Natural killer cell (primary cell): ENCODE results near the gene RBM20. TPM values are rescaled to one million over a fixed set of nuclear protein-coding genes. Genes with fewer than 3 reads are reported as not detected.

Experiments used
- ATAC-seq, 3 donors: fragments of 150-1000 bp in 2 of 3; fragments of 200-7000 bp in 1 of 3; cut with Tn5 transposase; 1 replicate in 1 of 3; 2 replicates in 2 of 3; pipeline ENCODE4 v1.10.0; 2021; ENCODE audit warnings: mild to moderate bottlenecking in 2 of 3, moderate library complexity in 2 of 3
- DNase-seq, 2 donors: peaks; one replicate each; pipeline versions ENCODE4 v3.0.0 to v3.0.0-alpha.2; 2013 to 2021; ENCODE audit warnings: mixed read lengths in 1 of 2
- H3K27ac ChIP-seq: one replicate; pipeline ENCODE4 v1.5.1; 2013; ENCODE audit warnings: mild to moderate bottlenecking, low read length
- H3K27me3 ChIP-seq: one replicate; pipeline ENCODE4 v1.6.1; 2013; ENCODE audit warnings: low read length; ENCODE audit not compliant: control insufficient read depth, insufficient read depth
- H3K36me3 ChIP-seq: one replicate; pipeline ENCODE4 v1.6.1; 2013; ENCODE audit warnings: low read length; ENCODE audit not compliant: control insufficient read depth, insufficient read depth
- H3K4me1 ChIP-seq: one replicate; pipeline ENCODE4 v1.6.1; 2013; ENCODE audit warnings: low read length; ENCODE audit not compliant: control insufficient read depth, insufficient read depth
- H3K4me3 ChIP-seq: one replicate; pipeline ENCODE4 v1.5.1; 2013; ENCODE audit warnings: low read length
- H3K9me3 ChIP-seq: one replicate; pipeline ENCODE4 v1.6.1; 2013; ENCODE audit warnings: low read length; ENCODE audit not compliant: control insufficient read depth, insufficient read depth
- H3K27ac Mint-ChIP-seq, 2 donors: one replicate each; pipeline ENCODE4 v1.8.0; 2022; ENCODE audit warnings: mild to moderate bottlenecking in 2 of 2, mixed read lengths in 2 of 2, moderate library complexity in 1 of 2
- H3K27me3 Mint-ChIP-seq, 2 donors: one replicate each; pipeline ENCODE4 v1.8.0; 2022; ENCODE audit warnings: low read depth in 2 of 2, mixed read lengths in 2 of 2
- H3K36me3 Mint-ChIP-seq: one replicate; pipeline ENCODE4 v1.8.0; 2022; ENCODE audit warnings: mixed read lengths
- H3K4me1 Mint-ChIP-seq, 2 donors: one replicate each; pipeline ENCODE4 v1.8.0; 2022; ENCODE audit warnings: mixed read lengths in 2 of 2
- H3K4me3 Mint-ChIP-seq: one replicate; pipeline ENCODE4 v1.8.0; 2022; ENCODE audit warnings: mild to moderate bottlenecking, moderate library complexity, mixed read lengths
- H3K9me3 Mint-ChIP-seq, 2 donors: one replicate each; pipeline ENCODE4 v1.8.0; 2022; ENCODE audit warnings: mixed read lengths in 2 of 2
- WGBS: methylation state at CpG from one replicate; pipeline ENCODE4 v1.1.7; 2013; ENCODE audit warnings: missing lambda C conversion rate; ENCODE audit not compliant: insufficient coverage; 5-methylcytosine and 5-hydroxymethylcytosine counted together
- intact Hi-C: fragments of 100-400 bp; cut with micrococcal nuclease; formaldehyde crosslinking; loops from one replicate; pipeline ENCODE4 v1.14.2; 2022
- total RNA-seq, 4 donors: library from RNA; stranded (reverse); fragments of 120-200 nt in 1 of 4; gene quantifications; one replicate each; pipeline versions ENCODE4 v1.2.3 to v1.2.4, GENCODE V29; 2013 to 2022
- TF ChIP-seq, protein P1 (sequence below): fragments of 200-600 bp; IDR thresholded peaks from one replicate; pipeline ENCODE4 v1.8.0; 2022; ENCODE audit warnings: antibody characterized with exemption

Gene RBM20
- total RNA-seq, 3 donors from 2014 or later (not counting 1 experiment from before 2014, with no cell fraction given), result 0.35 TPM; not detected in 2

DNA sequence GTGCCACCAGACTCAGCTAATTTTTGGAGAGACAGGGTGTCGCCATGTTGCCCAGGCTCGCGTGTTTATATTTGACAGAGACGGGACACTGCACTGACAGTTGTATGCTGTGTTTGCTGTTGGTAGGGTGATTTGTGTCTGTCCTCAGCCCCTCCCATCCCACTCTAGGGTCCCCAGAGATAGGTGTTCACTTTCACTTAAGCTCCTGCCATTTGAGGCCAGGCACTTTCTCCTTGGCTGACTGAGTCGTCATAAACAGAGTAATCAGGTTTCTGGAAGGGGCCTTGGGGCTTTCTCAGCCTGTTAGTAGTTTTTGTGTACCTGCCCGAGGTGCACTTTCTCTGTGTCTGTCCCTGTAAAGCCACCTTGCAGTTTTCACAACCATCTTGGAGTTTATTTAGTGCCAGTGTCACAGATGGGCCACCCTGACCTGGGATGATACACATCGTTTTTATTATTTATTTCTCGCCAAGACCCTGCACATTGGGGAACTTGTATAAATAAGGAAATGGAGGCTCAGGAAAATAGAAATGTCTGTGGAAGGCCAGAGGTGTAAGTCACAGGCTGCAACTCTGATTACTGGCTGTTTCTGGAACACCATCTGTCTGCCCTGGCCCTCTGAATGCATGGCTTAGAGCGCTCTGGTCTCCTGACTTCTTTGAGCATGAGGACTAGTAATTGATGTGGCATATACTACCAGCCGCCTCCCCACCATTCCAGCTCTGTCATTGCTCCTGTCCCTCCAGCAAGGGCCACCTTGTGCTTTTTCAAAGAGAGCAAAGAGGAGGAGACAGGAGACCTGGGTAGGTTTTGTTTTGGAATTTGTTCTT is 145.7 kb downstream of the RBM20 start:
- Histone ChIP-seq H3K4me1 (no peaks in the 10 kb centered on the region), H3K9me3 (no peaks in the 10 kb centered on the region), H3K27ac (no peak overlapping the region), H3K36me3 (no peaks in the 10 kb centered on the region), H3K27me3 (no peaks in the 10 kb centered on the region), H3K4me3 (no peak overlapping the region)
- no peak overlapping the region for H3K27ac Mint-ChIP-seq
- peaks cover 0 to 2% of the 10 kb centered on the region in 2 donors for H3K27me3 Mint-ChIP-seq
- TF ChIP-seq, protein P1, sequence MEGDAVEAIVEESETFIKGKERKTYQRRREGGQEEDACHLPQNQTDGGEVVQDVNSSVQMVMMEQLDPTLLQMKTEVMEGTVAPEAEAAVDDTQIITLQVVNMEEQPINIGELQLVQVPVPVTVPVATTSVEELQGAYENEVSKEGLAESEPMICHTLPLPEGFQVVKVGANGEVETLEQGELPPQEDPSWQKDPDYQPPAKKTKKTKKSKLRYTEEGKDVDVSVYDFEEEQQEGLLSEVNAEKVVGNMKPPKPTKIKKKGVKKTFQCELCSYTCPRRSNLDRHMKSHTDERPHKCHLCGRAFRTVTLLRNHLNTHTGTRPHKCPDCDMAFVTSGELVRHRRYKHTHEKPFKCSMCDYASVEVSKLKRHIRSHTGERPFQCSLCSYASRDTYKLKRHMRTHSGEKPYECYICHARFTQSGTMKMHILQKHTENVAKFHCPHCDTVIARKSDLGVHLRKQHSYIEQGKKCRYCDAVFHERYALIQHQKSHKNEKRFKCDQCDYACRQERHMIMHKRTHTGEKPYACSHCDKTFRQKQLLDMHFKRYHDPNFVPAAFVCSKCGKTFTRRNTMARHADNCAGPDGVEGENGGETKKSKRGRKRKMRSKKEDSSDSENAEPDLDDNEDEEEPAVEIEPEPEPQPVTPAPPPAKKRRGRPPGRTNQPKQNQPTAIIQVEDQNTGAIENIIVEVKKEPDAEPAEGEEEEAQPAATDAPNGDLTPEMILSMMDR, result no peak
- no peak for ATAC-seq
- H3K9me3 Mint-ChIP-seq, result no peaks in the 10 kb centered on the region
- H3K4me1 Mint-ChIP-seq, result no peaks in the 10 kb centered on the region
- WGBS, result 91% methylated on average over 9 of the region's 10 CpGs
- intact Hi-C loops, result no loop called here
- H3K4me3 Mint-ChIP-seq, result no peak overlapping the region
- no peak for DNase-seq
- H3K36me3 Mint-ChIP-seq, result no peaks in the 10 kb centered on the region

- ATAC-seq (no peak), DNase-seq (no peak)
- Mint-ChIP-seq H3K9me3 (no peaks in the 10 kb centered on the region), H3K4me1 (no peaks in the 10 kb centered on the region), H3K27ac (no peak overlapping the region), H3K27me3 (peaks cover 0 to 2% of the 10 kb centered on the region in 2 donors), H3K4me3 (no peak overlapping the region), H3K36me3 (no peaks in the 10 kb centered on the region)
- Histone ChIP-seq H3K27ac (no peak overlapping the region), H3K4me1 (no peaks in the 10 kb centered on the region), H3K4me3 (no peak overlapping the region), H3K36me3 (no peaks in the 10 kb centered on the region), H3K27me3 (no peaks in the 10 kb centered on the region), H3K9me3 (no peaks in the 10 kb centered on the region)
- intact Hi-C loops, result no loop called here
- 95% methylated on average over 8 of the region's 8 CpGs for WGBS
- TF ChIP-seq, protein P1, result no peak
Measured at GRCh38 chr10:110790913-110791506, 146.9 kb downstream of the RBM20 start.

DNA sequence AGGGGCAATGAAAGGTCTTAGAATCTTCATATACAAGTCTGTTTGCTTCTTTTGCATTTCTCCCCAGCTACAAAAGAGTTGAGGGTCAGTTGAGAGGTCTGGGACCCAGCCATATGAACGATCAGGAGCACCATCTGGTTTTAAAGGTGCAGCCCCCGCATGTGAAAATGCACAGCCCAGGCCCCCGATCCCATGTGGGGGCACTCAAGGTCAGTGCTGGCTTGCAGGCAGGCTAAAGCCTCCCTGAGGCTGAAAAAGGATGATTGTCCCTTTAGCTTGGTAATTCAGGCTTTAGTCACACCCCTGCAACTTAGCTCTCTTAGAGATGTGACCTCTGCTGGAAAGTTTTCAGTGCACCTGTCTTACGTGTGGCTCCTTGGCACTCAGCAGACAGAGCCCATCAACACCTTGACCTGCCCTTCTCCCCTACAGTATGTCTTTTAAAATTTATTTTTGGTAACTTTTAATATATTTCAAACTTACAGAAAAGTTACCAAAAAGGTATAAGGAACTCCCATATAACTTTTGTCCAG is 147.5 kb downstream of the RBM20 start:
- Mint-ChIP-seq H3K4me3 (no peak overlapping the region), H3K9me3 (no peaks in the 10 kb centered on the region), H3K36me3 (no peaks in the 10 kb centered on the region), H3K27ac (no peak overlapping the region), H3K4me1 (no peaks in the 10 kb centered on the region), H3K27me3 (peaks cover 0 to 2% of the 10 kb centered on the region in 2 donors)
- H3K9me3 ChIP-seq, result no peaks in the 10 kb centered on the region
- no peak overlapping the region for H3K4me3 ChIP-seq
- H3K27ac ChIP-seq, result no peak overlapping the region
- no peaks in the 10 kb centered on the region for H3K4me1 ChIP-seq
- no peak for ATAC-seq
- no peak for DNase-seq
- no peaks in the 10 kb centered on the region for H3K36me3 ChIP-seq
- H3K27me3 ChIP-seq, result no peaks in the 10 kb centered on the region
- TF ChIP-seq, protein P1, result no peak
- intact Hi-C loops, result no loop called here
- 89% methylated on average over 4 of the region's 4 CpGs for WGBS
